ENCODE results near the gene CITED2. TPM values are rescaled to one million over a fixed set of nuclear protein-coding genes. Genes with fewer than 3 reads are reported as not detected.

CITED2 gene
- total RNA-seq, 2 donors from 2014 or later, result 64.1 to 82.1 TPM

DNA sequence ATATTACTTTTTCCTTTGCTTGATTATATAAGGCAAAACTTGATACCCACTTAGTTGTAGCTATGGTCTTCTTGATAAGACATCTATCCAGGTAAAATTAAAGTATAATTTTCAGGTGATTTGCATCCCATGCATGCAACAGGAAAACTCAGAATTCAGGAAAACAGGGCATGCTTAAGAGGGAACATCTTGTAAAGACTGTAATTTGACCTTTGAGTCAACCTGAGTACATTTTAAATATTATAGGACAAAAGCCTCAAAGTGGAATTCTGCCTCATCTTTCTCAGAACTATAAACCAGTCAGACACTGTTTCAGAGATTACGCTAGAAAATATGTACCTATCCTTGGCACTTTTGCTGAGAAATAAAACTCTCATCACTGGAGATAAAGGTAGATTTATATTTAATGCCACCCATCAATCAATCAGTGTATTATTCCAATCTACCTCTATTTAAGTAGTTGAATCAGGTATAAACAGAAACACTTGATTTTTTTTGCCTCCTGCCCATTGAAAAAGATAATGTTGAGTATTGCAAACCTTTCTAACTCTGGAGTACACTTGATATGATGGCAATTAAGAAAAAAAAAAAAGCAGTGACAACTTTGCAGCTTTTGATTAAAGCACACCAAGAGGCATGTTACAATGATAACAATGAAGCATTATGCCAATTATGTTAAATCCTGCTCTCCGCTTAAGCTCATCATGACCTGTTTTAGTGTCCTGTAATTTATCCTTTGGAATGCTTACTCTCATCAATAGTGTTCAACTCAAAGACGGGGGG lies 2.8 kb downstream of the CITED2 start:
- Histone ChIP-seq H3K4me1 (peaks cover 29% of the 10 kb centered on the region), H3K27me3 (no peaks in the 10 kb centered on the region), H3K27ac (peak overlapping the region in 3 of 4 donors; percentile 75 to 98 (median 97)), H3K4me3 (peak overlapping the region in 1 of 2 donors; percentile 81), H3K9me3 (no peaks in the 10 kb centered on the region), H3K36me3 (replicated peaks in 1 of 2; ENCODE audit: insufficient read depth in 1 of 2, low read depth in 2 of 2) (no peaks in the 10 kb centered on the region)
- ATAC-seq (no peak), DNase-seq (no peak)
- intact Hi-C loops (cut with DNase I), result no loop called here
- WGBS, 2 donors, result 12 to 14% methylated on average over 3 of the region's 3 CpGs
- TF ChIP-seq CTCF (IDR thresholded peaks at IDR 0.05) (no peak), POLR2A (IDR thresholded peaks at IDR 0.05) (no peak)

DNA sequence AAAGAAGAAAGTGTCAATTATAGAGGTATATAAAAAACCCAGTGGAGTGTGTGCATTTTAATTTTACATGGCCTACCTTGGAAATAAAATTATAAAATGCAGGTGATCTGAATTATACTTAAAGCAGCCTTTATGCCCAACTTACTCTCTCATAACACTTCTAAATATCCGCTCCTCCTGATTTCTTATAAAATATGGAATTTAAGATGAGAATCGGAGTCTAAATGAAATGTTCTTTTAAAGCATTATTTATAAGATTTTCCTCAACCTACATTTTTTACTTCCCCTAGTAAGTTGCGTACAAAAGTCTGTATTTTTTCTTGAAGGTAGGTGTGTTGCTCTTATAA lies 3.5 kb downstream of the CITED2 start:
- Histone ChIP-seq H3K9me3 (no peaks in the 10 kb centered on the region), H3K4me3 (peak overlapping the region in 1 of 2 donors; percentile 81), H3K27ac (peak overlapping the region in 3 of 4 donors; percentile 75 to 98 (median 97)), H3K4me1 (peaks cover 24% of the 10 kb centered on the region), H3K27me3 (no peaks in the 10 kb centered on the region), H3K36me3 (replicated peaks in 1 of 2; ENCODE audit: insufficient read depth in 1 of 2, low read depth in 2 of 2) (no peaks in the 10 kb centered on the region)
- 31 to 46% methylated on average over 3 of the region's 3 CpGs for WGBS, 2 donors
- intact Hi-C loops (cut with DNase I), result no loop called here
- no peak for DNase-seq
- ATAC-seq, result no peak
- TF ChIP-seq CTCF (IDR thresholded peaks at IDR 0.05) (no peak), POLR2A (IDR thresholded peaks at IDR 0.05) (no peak)

GRCh38 chr6:139370283-139370998 lies 4.0 kb downstream of the CITED2 start:
- WGBS, 2 donors, result 10 to 12% methylated on average over 5 of the region's 5 CpGs

GRCh38 chr6:139369568-139370282 lies 4.7 kb downstream of the CITED2 start:
- intact Hi-C loops (cut with DNase I), result no loop called here
- DNase-seq (peak in 3 of 4 donors; percentile 28 to 45 (median 40)), ATAC-seq (no peak)

More at GRCh38 chr6:139370283-139370998, 4.0 kb downstream of the CITED2 start:
- Histone ChIP-seq H3K4me1 (peaks cover 24% of the 10 kb centered on the region), H3K9me3 (no peaks in the 10 kb centered on the region), H3K27me3 (no peaks in the 10 kb centered on the region), H3K4me3 (no peak overlapping the region), H3K27ac (peak overlapping the region in 3 of 4 donors; percentile 75 to 98 (median 97)), H3K36me3 (replicated peaks in 1 of 2; ENCODE audit: insufficient read depth in 1 of 2, low read depth in 2 of 2) (no peaks in the 10 kb centered on the region)
- ATAC-seq (no peak), DNase-seq (peak in 2 of 4 donors; percentile 28 to 41)
- intact Hi-C loops (cut with DNase I), result no loop called here
- TF ChIP-seq CTCF (IDR thresholded peaks at IDR 0.05), result no peak
- TF ChIP-seq POLR2A (IDR thresholded peaks at IDR 0.05), result peak in 1 of 3 donors; percentile 15

More at GRCh38 chr6:139369568-139370282, 4.7 kb downstream of the CITED2 start:
- Histone ChIP-seq H3K9me3 (no peaks in the 10 kb centered on the region), H3K27ac (peak overlapping the region; percentile 27 to 98 (median 86)), H3K4me3 (no peak overlapping the region), H3K36me3 (replicated peaks in 1 of 2; ENCODE audit: insufficient read depth in 1 of 2, low read depth in 2 of 2) (no peaks in the 10 kb centered on the region), H3K4me1 (peaks cover 24% of the 10 kb centered on the region), H3K27me3 (no peaks in the 10 kb centered on the region)
- TF ChIP-seq POLR2A (IDR thresholded peaks at IDR 0.05) (peak in 2 of 3 donors; percentile 21 to 24), CTCF (IDR thresholded peaks at IDR 0.05) (peak; percentile 58 to 83 (median 78))
- 2 to 4% methylated on average over 9 of the region's 9 CpGs for WGBS, 2 donors

All from body of pancreas (tissue), 4 donors.